ENCODE results near the gene ITIH5.

Gene ITIH5

GRCh38 chr10:7513455-7513854 lies 153.3 kb downstream of the ITIH5 start:
- DNase-seq: no peak

GRCh38 chr10:7512487-7512886 lies 154.3 kb downstream of the ITIH5 start:
- no peak for DNase-seq

GRCh38 chr10:7511612-7512011 lies 155.2 kb downstream of the ITIH5 start:
- DNase-seq: no peak

All from CD4-positive, alpha-beta T cell treated with Interleukin-21 for 1 hour (primary cell).